Trophoblast cell (in vitro differentiated cells and primary cell): ENCODE results near the gene WNK2.

Experiments
- DNase-seq, 2 donors: peaks; one replicate each; pipeline ENCODE4 v3.0.0-alpha.2; 2016
- H2AFZ ChIP-seq: 2 replicates; pipeline ENCODE4 v1.6.1; 2013; ENCODE audit warnings: low read length, moderate library complexity, mild to moderate bottlenecking; ENCODE audit not compliant: insufficient read depth, poor library complexity
- H2AK5ac ChIP-seq: 2 replicates; pipeline ENCODE4 v1.6.1; 2013; ENCODE audit warnings: mild to moderate bottlenecking, low read length
- H2BK120ac ChIP-seq: 2 replicates; pipeline ENCODE4 v1.6.1; 2013; ENCODE audit warnings: low read length, mild to moderate bottlenecking, moderate library complexity; ENCODE audit not compliant: insufficient read depth, poor library complexity
- H2BK12ac ChIP-seq: 2 replicates; pipeline ENCODE4 v1.6.1; 2013; ENCODE audit warnings: mild to moderate bottlenecking, low read length, moderate library complexity
- H2BK5ac ChIP-seq: 2 replicates; pipeline ENCODE4 v1.6.1; 2013; ENCODE audit warnings: low read length, low read depth, moderate library complexity, mild to moderate bottlenecking; ENCODE audit not compliant: poor library complexity
- H3K14ac ChIP-seq: 2 replicates; pipeline ENCODE4 v1.6.1; 2013; ENCODE audit warnings: mild to moderate bottlenecking, low read length
- H3K18ac ChIP-seq: 2 replicates; pipeline ENCODE4 v1.6.1; 2013; ENCODE audit warnings: mild to moderate bottlenecking, low read length
- H3K23ac ChIP-seq: 2 replicates; pipeline ENCODE4 v1.6.1; 2013; ENCODE audit warnings: low read length
- H3K27ac ChIP-seq: 2 replicates; pipeline ENCODE4 v1.5.1; 2013; ENCODE audit warnings: low read depth, mild to moderate bottlenecking, inconsistent platforms, low read length, moderate library complexity
- H3K27me3 ChIP-seq: 2 replicates; pipeline ENCODE4 v1.6.1; 2013; ENCODE audit warnings: inconsistent platforms, mild to moderate bottlenecking, low read length, moderate library complexity; ENCODE audit not compliant: insufficient read depth
- H3K36me3 ChIP-seq, 2 experiments: 1 replicate in 1 of 2; 2 replicates in 1 of 2; pipeline ENCODE4 v1.6.1; 2013; ENCODE audit warnings: low read length in 2 of 2, mild to moderate bottlenecking in 2 of 2, moderate library complexity in 1 of 2; ENCODE audit not compliant: insufficient read depth in 2 of 2, control insufficient read depth in 1 of 2
- H3K4ac ChIP-seq: 2 replicates; pipeline ENCODE4 v1.6.1; 2013; ENCODE audit warnings: low read depth, mild to moderate bottlenecking, low read length, moderate library complexity
- H3K4me1 ChIP-seq, 2 experiments: 1 replicate in 1 of 2; 2 replicates in 1 of 2; pipeline ENCODE4 v1.6.1; 2013; ENCODE audit warnings: low read length in 2 of 2, mild to moderate bottlenecking in 2 of 2, moderate library complexity in 1 of 2; ENCODE audit not compliant: insufficient read depth in 2 of 2, control insufficient read depth in 1 of 2
- H3K4me2 ChIP-seq: 2 replicates; pipeline ENCODE4 v1.6.1; 2013; ENCODE audit warnings: inconsistent platforms, mild to moderate bottlenecking, low read length, moderate library complexity
- H3K4me3 ChIP-seq: 2 replicates; pipeline ENCODE4 v1.5.1; 2013; ENCODE audit warnings: mild to moderate bottlenecking, low read depth, low read length, inconsistent platforms
- H3K79me1 ChIP-seq: one replicate; pipeline ENCODE4 v1.6.1; 2013; ENCODE audit warnings: low read length
- H3K79me2 ChIP-seq: 2 replicates; pipeline ENCODE4 v1.6.1; 2013; ENCODE audit warnings: low read length, mild to moderate bottlenecking; ENCODE audit not compliant: control insufficient read depth, insufficient read depth, poor library complexity
- H3K9ac ChIP-seq: 2 replicates; pipeline ENCODE4 v1.6.1; 2013; ENCODE audit warnings: mild to moderate bottlenecking, low read length
- H3K9me3 ChIP-seq: 2 replicates; pipeline ENCODE4 v1.6.1; 2013; ENCODE audit warnings: low read depth, mild to moderate bottlenecking, control low read depth, inconsistent platforms, low read length; ENCODE audit not compliant: insufficient read depth
- H4K12ac ChIP-seq: 2 replicates; pipeline ENCODE4 v1.6.1; 2013; ENCODE audit warnings: low read depth, mild to moderate bottlenecking, low read length, moderate library complexity
- H4K8ac ChIP-seq: 2 replicates; pipeline ENCODE4 v1.6.1; 2013; ENCODE audit warnings: low read depth, mild to moderate bottlenecking, low read length, moderate library complexity
- H4K91ac ChIP-seq: one replicate; pipeline ENCODE4 v1.6.1; 2013; ENCODE audit warnings: low read depth, mild to moderate bottlenecking, low read length, moderate library complexity
- WGBS: extraction: QIAGEN DNeasy Blood & Tissue Kit; methylation state at CpG from one replicate; pipeline ENCODE4 v1.1.7; 2013; ENCODE audit warnings: missing lambda C conversion rate; ENCODE audit not compliant: insufficient read length, insufficient coverage; ENCODE audit errors: extremely low coverage; 5-methylcytosine and 5-hydroxymethylcytosine counted together

The WNK2 gene

GRCh38 chr9:93286252-93287188 lies 102.6 kb downstream of the WNK2 start:
- Histone ChIP-seq H3K36me3 (no peaks in the 10 kb centered on the region), H4K91ac (no peak overlapping the region), H3K27ac (no peak overlapping the region), H3K18ac (no peak overlapping the region), H3K9me3 (no peaks in the 10 kb centered on the region), H3K27me3 (no peaks in the 10 kb centered on the region), H3K4me1 (no peaks in the 10 kb centered on the region), H3K4me2 (no peak overlapping the region), H4K8ac (no peak overlapping the region), H4K12ac (no peak overlapping the region), H3K79me1 (no peaks in the 10 kb centered on the region), H3K14ac (no peak overlapping the region), H2AK5ac (no peak overlapping the region), H2BK120ac (no peak overlapping the region), H2AFZ (no peak overlapping the region), H3K79me2 (no peaks in the 10 kb centered on the region), H3K4ac (no peak overlapping the region), H3K9ac (no peak overlapping the region), H3K23ac (no peak overlapping the region), H2BK5ac (no peak overlapping the region), H3K4me3 (no peak overlapping the region), H2BK12ac (no peak overlapping the region)
- no peak for DNase-seq
- WGBS: no CpG with 5 or more reads among the region's 6 CpGs

GRCh38 chr9:93287189-93287552 lies 103.2 kb downstream of the WNK2 start:
- H2BK5ac ChIP-seq: no peak overlapping the region
- no CpG with 5 or more reads among the region's 10 CpGs for WGBS
- no peaks in the 10 kb centered on the region for H3K9me3 ChIP-seq
- no peaks in the 10 kb centered on the region for H3K79me2 ChIP-seq
- H4K8ac ChIP-seq: no peak overlapping the region
- no peaks in the 10 kb centered on the region for H3K27me3 ChIP-seq
- no peak overlapping the region for H2BK120ac ChIP-seq
- H2AK5ac ChIP-seq: no peak overlapping the region
- no peak overlapping the region for H4K12ac ChIP-seq
- no peak overlapping the region for H3K4ac ChIP-seq
- no peak overlapping the region for H3K18ac ChIP-seq
- H3K4me1 ChIP-seq: no peaks in the 10 kb centered on the region
- no peak overlapping the region for H4K91ac ChIP-seq
- no peak overlapping the region for H3K23ac ChIP-seq
- no peak overlapping the region for H3K4me3 ChIP-seq
- H2BK12ac ChIP-seq: no peak overlapping the region
- no peak overlapping the region for H3K4me2 ChIP-seq
- H3K36me3 ChIP-seq: no peaks in the 10 kb centered on the region
- no peak overlapping the region for H3K9ac ChIP-seq
- no peaks in the 10 kb centered on the region for H3K79me1 ChIP-seq
- DNase-seq: no peak
- no peak overlapping the region for H3K14ac ChIP-seq
- H3K27ac ChIP-seq: no peak overlapping the region
- no peak overlapping the region for H2AFZ ChIP-seq

- H3K4ac ChIP-seq: no peak overlapping the region
- H3K18ac ChIP-seq: no peak overlapping the region
- no peaks in the 10 kb centered on the region for H3K36me3 ChIP-seq
- no peaks in the 10 kb centered on the region for H3K4me1 ChIP-seq
- no peaks in the 10 kb centered on the region for H3K79me1 ChIP-seq
- H3K9me3 ChIP-seq: no peaks in the 10 kb centered on the region
- H3K23ac ChIP-seq: no peak overlapping the region
- DNase-seq: no peak
- no peak overlapping the region for H3K9ac ChIP-seq
- no peak overlapping the region for H4K8ac ChIP-seq
- H3K79me2 ChIP-seq: no peaks in the 10 kb centered on the region
- no peak overlapping the region for H3K4me2 ChIP-seq
- WGBS: no CpG with 5 or more reads among the region's 5 CpGs
- H2AFZ ChIP-seq: no peak overlapping the region
- H2BK12ac ChIP-seq: no peak overlapping the region
- no peak overlapping the region for H4K12ac ChIP-seq
- no peak overlapping the region for H2AK5ac ChIP-seq
- H3K27me3 ChIP-seq: no peaks in the 10 kb centered on the region
- H3K14ac ChIP-seq: no peak overlapping the region
- no peak overlapping the region for H2BK5ac ChIP-seq
- no peak overlapping the region for H3K4me3 ChIP-seq
- H2BK120ac ChIP-seq: no peak overlapping the region
- H4K91ac ChIP-seq: no peak overlapping the region
- H3K27ac ChIP-seq: no peak overlapping the region
These were observed 103.7 kb downstream of the WNK2 start for GRCh38 chr9:93287593-93287992.

GRCh38 chr9:93288341-93288740 lies 104.4 kb downstream of the WNK2 start:
- WGBS: no CpG with 5 or more reads among the region's 8 CpGs

More at GRCh38 chr9:93288341-93288740, 104.4 kb downstream of the WNK2 start:
- Histone ChIP-seq H3K4me2 (no peak overlapping the region), H3K79me2 (no peaks in the 10 kb centered on the region), H3K36me3 (no peaks in the 10 kb centered on the region), H3K23ac (no peak overlapping the region), H3K4me3 (no peak overlapping the region), H3K18ac (no peak overlapping the region), H3K4ac (no peak overlapping the region), H2AK5ac (no peak overlapping the region), H2BK5ac (no peak overlapping the region), H3K9ac (no peak overlapping the region), H2BK120ac (no peak overlapping the region), H3K14ac (no peak overlapping the region), H4K12ac (no peak overlapping the region), H4K91ac (no peak overlapping the region), H3K27ac (no peak overlapping the region), H3K79me1 (no peaks in the 10 kb centered on the region), H3K4me1 (no peaks in the 10 kb centered on the region), H3K9me3 (no peaks in the 10 kb centered on the region), H2BK12ac (no peak overlapping the region), H3K27me3 (no peaks in the 10 kb centered on the region), H4K8ac (no peak overlapping the region), H2AFZ (no peak overlapping the region)
- DNase-seq: peak; percentile 76 to 77
